K562 (cell line): ENCODE data around the gene MPC1. TPM values are rescaled to one million over a fixed set of nuclear protein-coding genes. Genes with fewer than 3 reads are reported as not detected.

Experiments used
- ATAC-seq: fragments of 200-7000 bp; cut with Tn5 transposase; 3 replicates; pipeline ENCODE4 v1.9.1; 2020; ENCODE audit warnings: moderate library complexity
- BruUV-seq: library from RNA; stranded (reverse); fragments of 400-500 nt; replicated peaks from 2 replicates; lab custom pipeline; 2021; lab: Mats Ljungman, UMichigan
- CTCF ChIA-PET: fragments of 300-600 bp; formaldehyde crosslinking; extraction: SDS; loops from one replicate; lab custom pipeline; 2021; ENCODE audit warnings: low intra/inter-chr PET ratio; lab: Yijun Ruan, JAX
- POLR2A ChIA-PET: fragments of 300-600, 350-650 bp; sonication (Branson Sonifier 250); formaldehyde crosslinking; extraction: SDS; loops from one replicate; lab custom pipeline; 2021; ENCODE audit warnings: antibody characterized with exemption, inconsistent platforms; lab: Yijun Ruan, JAX
- DNase-seq, 4 experiments: peaks; one replicate each; pipeline versions ENCODE4 v3.0.0 to v3.0.0-alpha.2; 2011 to 2018; ENCODE audit warnings: low spot score in 3 of 4, mixed read lengths in 3 of 4; ENCODE audit errors: extremely low read depth in 1 of 4
- FAIRE-seq: peaks from 2 replicates; lab custom pipeline; 2011; peaks lifted over from hg19 to GRCh38; lab: Jason Lieb, UNC
- H2AFZ ChIP-seq: 2 replicates; pipeline ENCODE4 v1.6.0; 2011; ENCODE audit warnings: low read depth, low read length, control low read depth, inconsistent platforms
- H3K27ac ChIP-seq: fragments of 200-600 bp; 3 replicates; pipeline ENCODE4 v1.8.0; 2011; ENCODE audit warnings: low read depth, mild to moderate bottlenecking, control low read depth, inconsistent platforms, low read length, moderate library complexity, mixed read lengths; ENCODE audit errors: extremely low read depth
- H3K27me3 ChIP-seq, 2 experiments: fragments of 300-600 bp in 1 of 2; 2 replicates in 1 of 2; 3 replicates in 1 of 2; pipeline versions ENCODE4 v1.6.0 to v1.8.0; 2011; ENCODE audit warnings: inconsistent platforms in 2 of 2, low read length in 2 of 2, mild to moderate bottlenecking in 1 of 2, mixed read lengths in 1 of 2, moderate library complexity in 1 of 2; ENCODE audit not compliant: control insufficient read depth in 2 of 2, insufficient read depth in 2 of 2
- H3K36me3 ChIP-seq: fragments of 300-600 bp; 3 replicates; pipeline ENCODE4 v1.8.0; 2011; ENCODE audit warnings: mild to moderate bottlenecking, low read length, inconsistent platforms; ENCODE audit not compliant: control insufficient read depth, insufficient read depth
- H3K4me1 ChIP-seq, 2 experiments: fragments of 200-600 bp in 1 of 2; replicated peaks in 1 of 2; 2 replicates in 1 of 2; 3 replicates in 1 of 2; pipeline versions ENCODE4 v1.5.1 to v1.8.0; 2011; ENCODE audit warnings: inconsistent platforms in 2 of 2, low read length in 2 of 2, mild to moderate bottlenecking in 1 of 2, mixed read lengths in 1 of 2, moderate library complexity in 1 of 2; ENCODE audit not compliant: control insufficient read depth in 2 of 2, insufficient read depth in 2 of 2
- H3K4me2 ChIP-seq: 2 replicates; pipeline ENCODE4 v1.6.1; 2011; ENCODE audit warnings: low read length, control low read depth, inconsistent platforms, mixed read lengths; ENCODE audit not compliant: insufficient read depth
- H3K4me3 ChIP-seq: fragments of 200-600 bp; sonication (generic), shearing (Covaris generic); 2 replicates; pipeline ENCODE4 v1.5.1; 2016; ENCODE audit warnings: control low read depth, inconsistent platforms
- H3K79me2 ChIP-seq: fragments of 200-600 bp; 3 replicates; pipeline ENCODE4 v1.8.0; 2011; ENCODE audit warnings: low read length, inconsistent platforms; ENCODE audit not compliant: control insufficient read depth, insufficient read depth
- H3K9ac ChIP-seq, 2 experiments: 2 replicates each; pipeline versions ENCODE4 v1.6.0 to v1.6.1; 2011; ENCODE audit warnings: low read depth in 2 of 2, low read length in 2 of 2, control low read depth in 1 of 2, inconsistent platforms in 1 of 2, mild to moderate bottlenecking in 1 of 2, mixed read lengths in 1 of 2; ENCODE audit not compliant: insufficient read depth in 1 of 2
- H3K9me1 ChIP-seq: one replicate; pipeline ENCODE4 v1.6.0; 2011; ENCODE audit warnings: inconsistent platforms, mild to moderate bottlenecking, low read length, moderate library complexity; ENCODE audit not compliant: control insufficient read depth, insufficient read depth
- H3K9me3 ChIP-seq: replicated peaks from 2 replicates; pipeline ENCODE4 v1.5.1; 2011; ENCODE audit warnings: low read depth, low read length, inconsistent platforms; ENCODE audit not compliant: control insufficient read depth, insufficient read depth
- H4K20me1 ChIP-seq: replicated peaks from 2 replicates; pipeline ENCODE4 v1.6.1; 2011; ENCODE audit warnings: low read length, inconsistent platforms, mixed read lengths; ENCODE audit not compliant: control insufficient read depth, insufficient read depth
- HMGXB4 ChIP-seq: sonication (generic); formaldehyde crosslinking; IDR thresholded peaks from 2 replicates; pipeline ENCODE4 v1.8.1; 2023; ENCODE audit warnings: mild to moderate bottlenecking, missing genetic modification reagents
- MTF1 ChIP-seq: fragments of 250-450 bp; sonication (Bioruptor Pico); IDR thresholded peaks from 2 replicates; pipeline ENCODE4 v1.9.0; 2021; ENCODE audit warnings: moderate library complexity, mild to moderate bottlenecking, inconsistent platforms, borderline replicate concordance
- PRPF4 ChIP-seq: fragments of 200-400 bp; formaldehyde crosslinking; IDR thresholded peaks from one replicate; pipeline ENCODE4 v1.6.1; 2017; ENCODE audit warnings: low read length, low read depth, mild to moderate bottlenecking; ENCODE audit not compliant: insufficient read depth, poor library complexity, severe bottlenecking
- SAP30 ChIP-seq: fragments of 200-600 bp; sonication (generic); IDR thresholded peaks from 2 replicates; pipeline ENCODE4 v1.6.1; 2012; ENCODE audit warnings: borderline replicate concordance, low read depth, mild to moderate bottlenecking, moderate library complexity, low read length, control low read depth, inconsistent platforms; ENCODE audit not compliant: insufficient read depth, poor library complexity, severe bottlenecking
- SP2 ChIP-seq: IDR thresholded peaks from 2 replicates; pipeline ENCODE4 v1.6.1; 2011; ENCODE audit warnings: mild to moderate bottlenecking, low read depth, low read length, moderate library complexity; ENCODE audit not compliant: poor library complexity, severe bottlenecking; ENCODE audit errors: extremely low read depth
- TOE1 ChIP-seq, 2 experiments: fragments of 450-650 bp in 1 of 2; sonication (generic) in 1 of 2; formaldehyde crosslinking in 1 of 2; IDR thresholded peaks; 2 replicates each; pipeline versions ENCODE4 v1.7.1 to v1.8.0; 2016 to 2022; ENCODE audit warnings: borderline replicate concordance in 2 of 2, mild to moderate bottlenecking in 2 of 2, antibody characterized with exemption in 1 of 2, inconsistent platforms in 1 of 2, low read depth in 1 of 2, missing genetic modification reagents in 1 of 2, moderate library complexity in 1 of 2
- ZNF384 ChIP-seq: IDR thresholded peaks from 2 replicates; pipeline ENCODE4 v1.6.1; 2012; ENCODE audit warnings: low read depth, low read length, improper control_type of control experiment
- ZNF668 ChIP-seq: fragments of 250-450 bp; sonication (Bioruptor Pico); IDR thresholded peaks from 2 replicates; pipeline ENCODE4 v1.8.0; 2022; ENCODE audit warnings: mild to moderate bottlenecking, inconsistent platforms
- WGBS: fragments of 100-300 bp; shearing (Covaris generic); methylation state at CpG from one replicate; pipeline ENCODE4 v1.1.6; 2016; ENCODE audit warnings: low coverage, mixed read lengths; ENCODE audit not compliant: insufficient coverage; ENCODE audit errors: missing lambda C conversion rate; 5-methylcytosine and 5-hydroxymethylcytosine counted together
- in situ Hi-C: fragments of 300-500 bp; cut with MboI; formaldehyde crosslinking; loops from 4 replicates; pipeline ENCODE4 v1.15.0; 2018; ENCODE audit warnings: inconsistent platforms, mixed read lengths
- intact Hi-C: fragments of 100-400 bp; cut with micrococcal nuclease; formaldehyde crosslinking; loops from 2 replicates; pipeline ENCODE4 v1.14.2; 2022
- polyA plus RNA-seq, 8 experiments: library from polyadenylated mRNA; depleted of rRNA in 4 of 8; stranded (reverse) in 5 of 8; unstranded in 3 of 8; fragments of >200 nt; fragmentation: Nextera tagmentation in 2 of 8; fragmentation: Illumina TruSeq in 1 of 8; extraction: Ambion mirVana in 2 of 8; extraction: Trizol in 1 of 8; gene quantifications; 2 replicates each; pipeline versions ENCODE4 v1.2.1 to v1.2.3, GENCODE V29; 2011 to 2014; ENCODE audit warnings: inconsistent platforms in 1 of 8, missing spikeins in 1 of 8
- total RNA-seq, 7 experiments: library from RNA; depleted of rRNA in 6 of 7; stranded (reverse); fragments of >200 nt in 6 of 7; fragmentation: Illumina TruSeq in 2 of 7; extraction: Trizol in 2 of 7; gene quantifications; 2 replicates each; pipeline versions ENCODE4 v1.2.1 to v1.2.3, GENCODE V29; 2011 to 2021; ENCODE audit warnings: low replicate concordance in 1 of 7

MPC1 gene
- total and polyA plus RNA-seq, 9 of the 15 experiments (the other 6 are each of a cell fraction or from before 2014, with no cell fraction given) = 78.6 to 185 (median 138) TPM

GRCh38 chr6:166366921-166367320 is 15.8 kb downstream of the MPC1 start:
- DNase-seq = no peak
- H3K4me3 ChIP-seq = no peak overlapping the region
- H3K9ac ChIP-seq = no peak overlapping the region
- in situ Hi-C loops = no loop called here
- H3K27me3 ChIP-seq = no peaks in the 10 kb centered on the region
- no peaks in the 10 kb centered on the region for H3K9me3 ChIP-seq
- no peak overlapping the region for H3K27ac ChIP-seq
- intact Hi-C loops = no loop called here
- ATAC-seq = no peak
- 91% methylated on average over 3 of the region's 3 CpGs for WGBS
- TF ChIP-seq TOE1 (IDR thresholded peaks at IDR 0.05; ENCODE audit: borderline replicate concordance) (no peak), TOE1 (CRISPR knock-in tag; IDR thresholded peaks at IDR 0.05; ENCODE audit: borderline replicate concordance, low read depth) (no peak), ZNF668 (CRISPR knock-in tag) (no peak), HMGXB4 (CRISPR knock-in tag) (no peak), MTF1 (CRISPR knock-in tag) (no peak), PRPF4 (no peak), SP2 (no peak), SAP30 (no peak), ZNF384 (no peak)
- H3K4me1 ChIP-seq = no peaks in the 10 kb centered on the region
- H3K36me3 ChIP-seq = peaks cover 46% of the 10 kb centered on the region; the same call in 2 of the 3 replicates
- no peak for FAIRE-seq
- POLR2A ChIA-PET = no interaction called here
- peaks cover under 1% of the 10 kb centered on the region; the same call in 1 of the 3 replicates for H3K79me2 ChIP-seq
- no peaks in the 10 kb centered on the region for H4K20me1 ChIP-seq
- no peaks in the 10 kb centered on the region for H3K9me1 ChIP-seq
- BruUV-seq = no TSS peak
- CTCF ChIA-PET = no interaction called here
- no peak overlapping the region for H2AFZ ChIP-seq
- H3K4me2 ChIP-seq = no peak overlapping the region
